Astrocyte (in vitro differentiated cells and primary cell): ENCODE results near the gene COL28A1. TPM values are rescaled to one million over a fixed set of nuclear protein-coding genes. Genes with fewer than 3 reads are reported as not detected.
"Not testable (repeated sequence)": the region's sequence is repeated elsewhere in the genome, so short reads cannot be mapped to it uniquely, and the experiment has no call there.

Experiments
- DNase-seq: peaks from one replicate; pipeline ENCODE4 v3.0.0-alpha.2; 2010; ENCODE audit warnings: low read depth
- FAIRE-seq: peaks from 2 replicates; lab custom pipeline; 2011; peaks lifted over from hg19 to GRCh38; lab: Jason Lieb, UNC
- H2AFZ ChIP-seq: 2 replicates; pipeline ENCODE4 v1.6.0; 2012; ENCODE audit warnings: low read depth, low read length, inconsistent platforms
- H3K27ac ChIP-seq: 2 replicates; pipeline ENCODE4 v1.5.1; 2011; ENCODE audit warnings: low read depth, low read length, inconsistent platforms
- H3K27me3 ChIP-seq: 2 replicates; pipeline ENCODE4 v1.6.0; 2011; ENCODE audit warnings: low read length, inconsistent platforms; ENCODE audit not compliant: insufficient read depth
- H3K36me3 ChIP-seq: 2 replicates; pipeline ENCODE4 v1.5.1; 2011; ENCODE audit warnings: low read length, inconsistent platforms; ENCODE audit not compliant: insufficient read depth
- H3K4me1 ChIP-seq: 2 replicates; pipeline ENCODE4 v1.5.1; 2011; ENCODE audit warnings: low read length, inconsistent platforms; ENCODE audit not compliant: insufficient read depth
- H3K4me2 ChIP-seq: 2 replicates; pipeline ENCODE4 v1.6.0; 2012; ENCODE audit warnings: low read length, inconsistent platforms
- H3K4me3 ChIP-seq: 2 replicates; pipeline ENCODE4 v1.5.1; 2011; ENCODE audit warnings: low read depth, mild to moderate bottlenecking, low read length, inconsistent platforms; ENCODE audit not compliant: insufficient read depth
- H3K79me2 ChIP-seq: 2 replicates; pipeline ENCODE4 v1.6.0; 2012; ENCODE audit warnings: mild to moderate bottlenecking, low read length, inconsistent platforms; ENCODE audit not compliant: insufficient read depth
- H3K9ac ChIP-seq: 2 replicates; pipeline ENCODE4 v1.6.0; 2012; ENCODE audit warnings: mild to moderate bottlenecking, low read length, inconsistent platforms
- H3K9me3 ChIP-seq: 2 replicates; pipeline ENCODE4 v1.5.1; 2012; ENCODE audit warnings: low read depth, mild to moderate bottlenecking, low read length, inconsistent platforms; ENCODE audit not compliant: insufficient read depth
- H4K20me1 ChIP-seq: 2 replicates; pipeline ENCODE4 v1.6.0; 2012; ENCODE audit warnings: low read length, inconsistent platforms; ENCODE audit not compliant: insufficient read depth
- H3K27ac Mint-ChIP-seq: one replicate; pipeline ENCODE4 v1.8.0; 2021; ENCODE audit warnings: mild to moderate bottlenecking, mixed read lengths; ENCODE audit not compliant: unreplicated experiment
- H3K27me3 Mint-ChIP-seq: one replicate; pipeline ENCODE4 v1.8.0; 2021; ENCODE audit warnings: low read depth, mixed read lengths; ENCODE audit not compliant: unreplicated experiment
- H3K36me3 Mint-ChIP-seq: one replicate; pipeline ENCODE4 v1.8.0; 2021; ENCODE audit warnings: low read depth, mixed read lengths; ENCODE audit not compliant: unreplicated experiment
- H3K4me1 Mint-ChIP-seq: one replicate; pipeline ENCODE4 v1.8.0; 2021; ENCODE audit warnings: low read depth, mixed read lengths; ENCODE audit not compliant: unreplicated experiment
- H3K4me3 Mint-ChIP-seq: one replicate; pipeline ENCODE4 v1.8.0; 2021; ENCODE audit warnings: mild to moderate bottlenecking, moderate library complexity, mixed read lengths; ENCODE audit not compliant: unreplicated experiment
- H3K9me3 Mint-ChIP-seq: one replicate; pipeline ENCODE4 v1.8.0; 2021; ENCODE audit warnings: mild to moderate bottlenecking, mixed read lengths; ENCODE audit not compliant: unreplicated experiment
- CTCF ChIP-seq: IDR thresholded peaks from 2 replicates; pipeline ENCODE4 v1.5.1; 2011; ENCODE audit warnings: low read depth, mild to moderate bottlenecking, inconsistent platforms, low read length, moderate library complexity; ENCODE audit not compliant: insufficient read depth
- EZH2 ChIP-seq: IDR thresholded peaks from 2 replicates; pipeline ENCODE4 v1.6.1; 2012; ENCODE audit warnings: mild to moderate bottlenecking, low read length, inconsistent platforms; ENCODE audit not compliant: insufficient read depth
- total RNA-seq: library from RNA; stranded (reverse); gene quantifications from 2 replicates; pipeline ENCODE4 v1.2.1, GENCODE V29; 2021

Gene COL28A1
- total RNA-seq, 1 donor from 2014 or later = 0.11 TPM

DNA sequence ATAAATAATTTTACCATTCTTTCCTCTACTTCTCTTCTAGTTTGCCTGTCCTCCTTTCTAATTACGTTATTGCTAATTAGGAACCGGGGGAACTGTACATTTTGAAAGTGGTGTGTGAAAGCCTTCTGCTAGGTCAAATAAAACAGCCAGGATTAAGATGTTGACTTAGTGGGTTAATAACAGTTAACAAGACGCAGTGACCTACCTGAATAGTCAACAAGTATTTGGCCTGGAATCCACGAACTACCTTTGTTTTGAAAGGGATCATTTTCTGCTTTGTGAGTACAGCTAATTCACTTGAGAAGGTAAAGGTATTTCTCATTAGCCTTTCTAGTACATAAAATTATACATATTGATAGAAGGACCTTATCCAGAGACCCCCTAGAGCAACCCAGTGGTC lies 139.9 kb downstream of the COL28A1 start:
- TF ChIP-seq EZH2 (no peak), CTCF (no peak)
- H3K36me3 Mint-ChIP-seq = no peaks in the 10 kb centered on the region
- peaks cover 2% of the 10 kb centered on the region for H3K27me3 Mint-ChIP-seq
- H3K9me3 ChIP-seq = no peaks in the 10 kb centered on the region
- peaks cover 14% of the 10 kb centered on the region for H3K9me3 Mint-ChIP-seq
- no peaks in the 10 kb centered on the region for H3K79me2 ChIP-seq
- no peak for FAIRE-seq
- DNase-seq = no peak
- H3K4me2 ChIP-seq = no peak overlapping the region
- no peak overlapping the region for H3K4me3 Mint-ChIP-seq
- no peaks in the 10 kb centered on the region for H3K4me1 ChIP-seq
- no peak overlapping the region for H3K9ac ChIP-seq
- no peaks in the 10 kb centered on the region for H3K36me3 ChIP-seq
- no peak overlapping the region for H3K27ac Mint-ChIP-seq
- no peaks in the 10 kb centered on the region for H4K20me1 ChIP-seq
- H2AFZ ChIP-seq = no peak overlapping the region
- no peaks in the 10 kb centered on the region for H3K27me3 ChIP-seq
- H3K27ac ChIP-seq = no peak overlapping the region
- no peak overlapping the region for H3K4me3 ChIP-seq
- H3K4me1 Mint-ChIP-seq = no peaks in the 10 kb centered on the region

DNA sequence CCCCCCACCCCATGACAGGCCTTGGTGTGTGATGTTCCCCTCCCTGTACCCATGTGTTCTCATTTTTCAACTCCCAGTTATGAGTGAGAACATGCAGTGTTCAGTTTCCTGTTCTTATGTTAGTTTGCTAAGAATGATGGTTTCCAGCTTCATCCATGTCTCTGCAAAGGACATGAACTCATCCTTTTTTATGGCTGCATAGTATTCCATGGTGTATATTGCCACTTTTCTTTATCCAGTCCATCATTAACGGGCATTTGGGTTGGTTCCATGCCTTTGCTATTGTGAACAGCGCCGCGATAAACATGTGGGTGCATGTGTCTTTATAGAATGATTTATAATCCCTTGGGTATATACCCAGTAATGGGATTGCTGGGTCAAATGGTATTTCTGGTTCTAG lies 147.5 kb downstream of the COL28A1 start:
- H3K36me3 Mint-ChIP-seq, H3K4me3 ChIP-seq, H3K27me3 ChIP-seq, H3K9ac ChIP-seq, H3K4me1 ChIP-seq, H3K36me3 ChIP-seq, H4K20me1 ChIP-seq, H3K4me1 Mint-ChIP-seq, DNase-seq, H3K79me2 ChIP-seq, H3K9me3 ChIP-seq, H3K27me3 Mint-ChIP-seq, FAIRE-seq, H3K4me3 Mint-ChIP-seq, H3K27ac ChIP-seq, H3K4me2 ChIP-seq, H2AFZ ChIP-seq, H3K27ac Mint-ChIP-seq: not testable (repeated sequence)
- H3K9me3 Mint-ChIP-seq = peaks cover 13% of the 10 kb centered on the region

GRCh38 chr7:7385421-7385820 lies 150.3 kb downstream of the COL28A1 start:
- no peak overlapping the region for H2AFZ ChIP-seq
- no peaks in the 10 kb centered on the region for H3K79me2 ChIP-seq
- no peak overlapping the region for H3K9ac ChIP-seq
- Mint-ChIP-seq H3K9me3 (peaks cover 3% of the 10 kb centered on the region), H3K27ac (no peak overlapping the region), H3K36me3 (no peaks in the 10 kb centered on the region), H3K4me3 (no peak overlapping the region), H3K4me1 (no peaks in the 10 kb centered on the region), H3K27me3 (peaks cover under 1% of the 10 kb centered on the region)
- no peaks in the 10 kb centered on the region for H3K4me1 ChIP-seq
- FAIRE-seq (no peak), DNase-seq (no peak)
- no peak overlapping the region for H3K4me2 ChIP-seq
- no peaks in the 10 kb centered on the region for H3K36me3 ChIP-seq
- H3K4me3 ChIP-seq = no peak overlapping the region
- TF ChIP-seq CTCF = no peak
- TF ChIP-seq EZH2 = no peak
- H4K20me1 ChIP-seq = no peaks in the 10 kb centered on the region
- H3K9me3 ChIP-seq = no peaks in the 10 kb centered on the region
- H3K27me3 ChIP-seq = no peaks in the 10 kb centered on the region
- no peak overlapping the region for H3K27ac ChIP-seq
